Measurements from ENCODE around the gene CCDC146. TPM values are rescaled to one million over a fixed set of nuclear protein-coding genes. Genes with fewer than 3 reads are reported as not detected.
"Not testable (repeated sequence)": the region's sequence is repeated elsewhere in the genome, so short reads cannot be mapped to it uniquely, and the experiment has no call there.

CCDC146 gene
- total and polyA plus RNA-seq, 12 donors: 1.7 to 10.8 (median 7.0) TPM

DNA sequence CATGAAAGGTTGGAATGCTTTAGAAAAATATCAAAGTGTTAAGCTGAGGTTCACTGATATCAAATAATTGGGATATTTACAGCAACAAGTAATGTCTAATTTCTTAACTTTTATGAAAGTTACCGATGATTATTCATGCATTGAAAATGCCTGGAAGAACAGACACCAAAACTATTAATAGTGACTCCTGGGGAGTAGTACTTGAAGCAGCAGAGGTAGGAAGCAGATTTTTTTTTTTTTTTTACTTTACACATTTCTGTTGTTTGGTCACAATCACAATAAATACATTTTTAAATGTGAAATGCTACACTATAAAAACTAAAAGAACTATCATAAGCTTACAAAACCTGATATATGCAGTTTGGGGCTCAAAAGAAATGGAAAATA lies 147.7 kb downstream of the CCDC146 start:
- H3K9me3 ChIP-seq: no peaks in the 10 kb centered on the region
- peak overlapping the region in 8 of 10 donors; percentile 7 to 72 (median 27) for H3K27ac ChIP-seq
- intact Hi-C loops (cut with DNase I): no loop called here
- WGBS, 2 donors: 46 to 72% methylated on average over 1 of the region's 1 CpG
- DNase-seq: no peak
- peak in 2 of 8 donors; percentile 57 to 70 for ATAC-seq
- peaks cover 0 to 9% (median 0%) of the 10 kb centered on the region in 9 donors for H3K36me3 ChIP-seq
- H3K27me3 ChIP-seq: no peaks in the 10 kb centered on the region
- TF ChIP-seq, protein P1, sequence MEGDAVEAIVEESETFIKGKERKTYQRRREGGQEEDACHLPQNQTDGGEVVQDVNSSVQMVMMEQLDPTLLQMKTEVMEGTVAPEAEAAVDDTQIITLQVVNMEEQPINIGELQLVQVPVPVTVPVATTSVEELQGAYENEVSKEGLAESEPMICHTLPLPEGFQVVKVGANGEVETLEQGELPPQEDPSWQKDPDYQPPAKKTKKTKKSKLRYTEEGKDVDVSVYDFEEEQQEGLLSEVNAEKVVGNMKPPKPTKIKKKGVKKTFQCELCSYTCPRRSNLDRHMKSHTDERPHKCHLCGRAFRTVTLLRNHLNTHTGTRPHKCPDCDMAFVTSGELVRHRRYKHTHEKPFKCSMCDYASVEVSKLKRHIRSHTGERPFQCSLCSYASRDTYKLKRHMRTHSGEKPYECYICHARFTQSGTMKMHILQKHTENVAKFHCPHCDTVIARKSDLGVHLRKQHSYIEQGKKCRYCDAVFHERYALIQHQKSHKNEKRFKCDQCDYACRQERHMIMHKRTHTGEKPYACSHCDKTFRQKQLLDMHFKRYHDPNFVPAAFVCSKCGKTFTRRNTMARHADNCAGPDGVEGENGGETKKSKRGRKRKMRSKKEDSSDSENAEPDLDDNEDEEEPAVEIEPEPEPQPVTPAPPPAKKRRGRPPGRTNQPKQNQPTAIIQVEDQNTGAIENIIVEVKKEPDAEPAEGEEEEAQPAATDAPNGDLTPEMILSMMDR (IDR thresholded peaks at IDR 0.05): no peak
- H3K4me1 ChIP-seq: peaks cover 0 to 20% (median 9%) of the 10 kb centered on the region in 9 donors
- H3K4me3 ChIP-seq: no peak overlapping the region

DNA sequence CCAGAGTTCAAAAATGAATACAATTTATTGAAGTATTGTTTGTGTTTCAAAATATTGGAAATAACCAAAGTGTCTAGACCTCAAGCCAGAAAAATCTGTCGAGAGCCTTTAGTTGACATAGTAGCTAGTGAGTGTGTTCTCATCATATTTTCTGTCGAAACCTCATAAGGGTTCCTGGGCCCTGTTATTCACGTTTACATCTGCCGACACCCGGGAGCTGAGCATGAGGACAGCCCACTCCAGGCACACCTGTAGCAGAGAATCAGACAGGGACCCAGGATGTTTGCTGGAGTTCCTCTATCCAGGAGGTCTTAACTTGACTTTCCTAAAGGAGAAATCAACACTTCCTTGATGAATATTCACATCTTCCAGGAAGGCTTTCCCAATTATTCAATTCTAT lies 149.4 kb downstream of the CCDC146 start:
- TF ChIP-seq, protein P1 (IDR thresholded peaks at IDR 0.05): no peak
- no peak overlapping the region for H3K27ac ChIP-seq
- 90 to 94% methylated on average over 5 of the region's 5 CpGs for WGBS, 2 donors
- ATAC-seq: no peak
- peaks cover 0 to 9% (median 0%) of the 10 kb centered on the region in 9 donors for H3K36me3 ChIP-seq
- no peak for DNase-seq
- H3K27me3 ChIP-seq: no peaks in the 10 kb centered on the region
- H3K9me3 ChIP-seq: no peaks in the 10 kb centered on the region
- peaks cover 0 to 30% (median 9%) of the 10 kb centered on the region in 9 donors for H3K4me1 ChIP-seq
- intact Hi-C loops (cut with DNase I): no loop called here
- no peak overlapping the region for H3K4me3 ChIP-seq

DNA sequence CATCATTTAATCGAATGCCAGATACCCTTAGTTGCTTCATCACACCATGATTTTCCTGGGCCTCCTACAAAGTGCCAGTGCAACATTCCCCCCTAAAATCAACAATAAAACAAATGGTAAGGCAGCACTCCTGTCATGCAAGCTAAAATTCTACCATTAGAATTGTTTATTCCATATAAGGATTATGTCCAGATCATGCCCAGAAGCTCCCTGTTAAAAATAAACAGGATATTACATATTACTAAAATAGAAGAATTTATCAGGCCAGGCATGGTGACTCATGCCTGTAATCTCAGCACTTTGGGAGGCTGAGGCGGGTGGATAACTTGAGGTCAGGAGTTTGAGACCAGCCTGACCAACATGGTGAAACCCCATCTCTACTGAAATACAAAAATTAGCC lies 153.2 kb downstream of the CCDC146 start:
- H3K27me3 ChIP-seq, H3K9me3 ChIP-seq, H3K4me3 ChIP-seq, DNase-seq: not testable (repeated sequence)
- Histone ChIP-seq H3K4me1 (peaks cover 0 to 12% (median 0%) of the 10 kb centered on the region in 9 donors), H3K36me3 (peaks cover 0 to 14% (median 0%) of the 10 kb centered on the region in 9 donors), H3K27ac (peak overlapping the region in 2 of 10 donors; percentile 1 to 29)
- WGBS, 2 donors: 60 to 66% methylated on average over 2 of the region's 2 CpGs
- intact Hi-C loops (cut with DNase I): loop anchor here in 1 of 10 donors (5.0 kb wide), 1 partner anchor 747 kb away; no protein-coding TSS in a partner anchor
- peak in 4 of 8 donors; percentile 27 to 58 (median 38) for ATAC-seq

DNA sequence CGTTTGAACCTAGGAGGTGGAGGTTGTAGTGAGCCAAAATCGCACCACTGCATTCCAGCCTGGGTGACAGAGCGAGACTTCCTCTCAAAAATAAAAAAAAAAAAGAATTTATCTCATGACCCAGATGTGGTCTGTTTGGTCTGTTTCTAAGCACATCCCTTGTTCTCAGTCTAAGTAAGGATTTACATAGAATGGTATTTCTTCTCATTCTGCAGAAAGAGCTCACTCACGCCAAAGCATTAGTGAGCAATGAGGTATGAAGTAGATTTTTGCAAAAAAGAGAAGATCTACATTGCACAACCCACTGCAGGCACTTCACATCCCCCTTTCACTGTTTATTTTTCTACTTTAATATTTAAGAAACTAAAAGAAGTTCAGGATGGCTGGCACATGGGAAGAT lies 153.7 kb downstream of the CCDC146 start:
- Histone ChIP-seq H3K36me3 (peaks cover 0 to 15% (median 0%) of the 10 kb centered on the region in 9 donors), H3K4me3 (no peak overlapping the region), H3K9me3 (no peaks in the 10 kb centered on the region), H3K27ac (no peak overlapping the region), H3K27me3 (no peaks in the 10 kb centered on the region), H3K4me1 (peaks cover 0 to 14% (median 0%) of the 10 kb centered on the region in 9 donors)
- ATAC-seq: no peak
- no peak for DNase-seq
- intact Hi-C loops (cut with DNase I): loop anchor here in 1 of 10 donors (5.0 kb wide), 1 partner anchor 746 kb away; no protein-coding TSS in a partner anchor
- TF ChIP-seq, protein P1 (IDR thresholded peaks at IDR 0.05): no peak
- 66 to 81% methylated on average over 4 of the region's 4 CpGs for WGBS, 2 donors

DNA sequence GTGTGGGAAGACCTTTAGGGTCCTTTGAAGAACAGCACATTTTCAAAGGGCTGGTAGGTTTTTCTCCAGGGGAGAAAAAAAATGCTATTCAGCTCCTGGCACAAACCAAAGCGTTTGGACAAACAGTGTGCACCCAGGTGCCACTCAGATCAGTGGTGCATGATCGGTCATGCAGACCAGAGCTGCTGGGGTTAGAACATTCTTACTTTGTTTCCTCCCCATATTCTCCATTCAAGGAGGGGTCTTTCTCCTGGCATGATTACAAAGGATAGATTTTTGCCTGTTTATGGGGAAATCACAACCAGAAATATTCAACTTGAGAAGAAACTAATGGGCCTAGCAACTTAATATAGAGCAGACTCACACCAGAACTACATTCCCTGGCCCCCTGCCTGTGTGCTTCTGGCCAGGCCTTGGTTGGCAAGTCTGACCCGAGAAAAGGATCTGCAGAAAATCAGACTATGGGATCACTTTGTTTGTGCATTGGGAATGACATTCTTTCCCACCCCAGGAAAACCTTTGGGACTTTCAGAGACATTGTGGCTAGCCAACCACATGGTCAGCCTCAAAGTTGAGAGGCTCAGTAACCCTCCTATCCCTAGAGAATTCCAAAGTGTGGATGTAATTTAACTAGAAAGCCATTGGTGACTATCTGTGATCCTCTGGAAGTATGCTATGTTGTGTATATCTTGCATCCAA lies 159.5 kb downstream of the CCDC146 start:
- TF ChIP-seq, protein P1 (IDR thresholded peaks at IDR 0.05): no peak
- intact Hi-C loops (cut with DNase I): no loop called here
- Histone ChIP-seq H3K9me3 (no peaks in the 10 kb centered on the region), H3K4me1 (peaks cover 2 to 25% (median 15%) of the 10 kb centered on the region in 9 donors), H3K27me3 (no peaks in the 10 kb centered on the region), H3K4me3 (no peak overlapping the region), H3K27ac (peak overlapping the region in 6 of 10 donors; percentile 6 to 52 (median 25)), H3K36me3 (peaks cover 0 to 13% (median 0%) of the 10 kb centered on the region in 9 donors)
- peak; percentile 59 to 87 (median 68) for ATAC-seq
- DNase-seq: peak; percentile 16 to 32
- 42 to 51% methylated on average over 3 of the region's 3 CpGs for WGBS, 2 donors

Measured in heart right ventricle (tissue), 16 donors.